ENCODE data around the gene POLR2E. TPM values are rescaled to one million over a fixed set of nuclear protein-coding genes. Genes with fewer than 3 reads are reported as not detected.

Gene POLR2E
- total and polyA plus RNA-seq, 2 of the 8 experiments (the other 6 are each of a cell fraction or from before 2014, with no cell fraction given) = 281 to 381 TPM

- TF ChIP-seq CHD7 (IDR thresholded peaks at IDR 0.05; ENCODE audit: insufficient replicate concordance, low read length) (no peak), ASH2L (IDR thresholded peaks at IDR 0.05; ENCODE audit: low read length) (no peak), EGR1 (IDR thresholded peaks at IDR 0.05; ENCODE audit: borderline replicate concordance, low read depth, low read length) (no peak), CBX8 (IDR thresholded peaks at IDR 0.05; ENCODE audit: borderline replicate concordance, low read depth, low read length) (no peak), KDM4A (IDR thresholded peaks at IDR 0.05; ENCODE audit: low read depth, low read length, severe bottlenecking) (no peak), FOSL1 (IDR thresholded peaks at IDR 0.05; ENCODE audit: insufficient read depth, low read depth, low read length) (no peak), CTCF (IDR thresholded peaks at IDR 0.05; ENCODE audit: control extremely low read depth in 1 of 3, insufficient read depth in 1 of 3, low read depth in 1 of 3, low read length in 3 of 3) (no peak)
Measured at GRCh38 chr19:1118999-1119398, 23.8 kb upstream of the POLR2E start (continued).
